Tibial nerve (tissue), 4 donors: ENCODE data around the gene TRPV5. TPM values are rescaled to one million over a fixed set of nuclear protein-coding genes. Genes with fewer than 3 reads are reported as not detected.

Experiments
- DNase-seq, 2 donors: peaks; one replicate each; pipeline ENCODE4 v3.0.0-alpha.2; 2019; ENCODE audit warnings: low spot score in 2 of 2
- H3K27ac ChIP-seq, 4 donors: fragments of 200-600 bp; sonication (generic) in 3 of 4; one replicate each; pipeline ENCODE4 v1.5.1; 2017 to 2019; ENCODE audit warnings: mild to moderate bottlenecking in 1 of 4
- H3K27me3 ChIP-seq, 2 donors: fragments of 200-600 bp; sonication (generic) in 1 of 2; one replicate each; pipeline versions ENCODE4 v1.5.1 to v1.6.0; 2017 to 2019
- H3K36me3 ChIP-seq, 3 donors: fragments of 200-600 bp; sonication (generic); one replicate each; pipeline ENCODE4 v1.5.1; 2018 to 2019
- H3K4me1 ChIP-seq, 4 donors: fragments of 200-600 bp; sonication (generic) in 3 of 4; one replicate each; pipeline ENCODE4 v1.5.1; 2017 to 2019
- H3K4me3 ChIP-seq, 4 donors: fragments of 200-600 bp; sonication (generic) in 3 of 4; one replicate each; pipeline ENCODE4 v1.5.1; 2017 to 2019; ENCODE audit warnings: mild to moderate bottlenecking in 1 of 4, moderate library complexity in 1 of 4
- H3K9me3 ChIP-seq, 4 donors: fragments of 200-600 bp; sonication (generic) in 3 of 4; one replicate each; pipeline ENCODE4 v1.5.1; 2017 to 2019
- EP300 ChIP-seq, 2 donors: sonication (generic); formaldehyde crosslinking; IDR thresholded peaks; one replicate each; pipeline ENCODE4 v1.6.1; 2017; ENCODE audit warnings: antibody characterized with exemption in 2 of 2, mild to moderate bottlenecking in 1 of 2
- POLR2A ChIP-seq, 2 donors: fragments of 450-650 bp; IDR thresholded peaks; one replicate each; pipeline ENCODE4 v1.6.1; 2017; ENCODE audit warnings: antibody characterized with exemption in 2 of 2, mild to moderate bottlenecking in 2 of 2, moderate library complexity in 2 of 2
- WGBS, 2 donors: methylation state at CpG; one replicate each; pipeline ENCODE4 v1.1.5; 2018; 5-methylcytosine and 5-hydroxymethylcytosine counted together
- total RNA-seq, 4 donors: library from RNA; depleted of rRNA; stranded (reverse); fragments of >200 nt; gene quantifications; one replicate each; pipeline ENCODE4 v1.1.0, GENCODE V29; 2016
- TF ChIP-seq, protein P1 (sequence below), 5 experiments: fragments of 200-600 bp in 3 of 5; fragments of 450-650 bp in 2 of 5; sonication (generic) in 3 of 5; IDR thresholded peaks; one replicate each; pipeline ENCODE4 v1.5.1; 2016 to 2019; ENCODE audit warnings: antibody characterized with exemption in 5 of 5, mild to moderate bottlenecking in 3 of 5, moderate library complexity in 2 of 5

TRPV5 gene
- total RNA-seq, 4 donors from 2014 or later = 0.20 to 0.21 TPM; not detected in 2

DNA sequence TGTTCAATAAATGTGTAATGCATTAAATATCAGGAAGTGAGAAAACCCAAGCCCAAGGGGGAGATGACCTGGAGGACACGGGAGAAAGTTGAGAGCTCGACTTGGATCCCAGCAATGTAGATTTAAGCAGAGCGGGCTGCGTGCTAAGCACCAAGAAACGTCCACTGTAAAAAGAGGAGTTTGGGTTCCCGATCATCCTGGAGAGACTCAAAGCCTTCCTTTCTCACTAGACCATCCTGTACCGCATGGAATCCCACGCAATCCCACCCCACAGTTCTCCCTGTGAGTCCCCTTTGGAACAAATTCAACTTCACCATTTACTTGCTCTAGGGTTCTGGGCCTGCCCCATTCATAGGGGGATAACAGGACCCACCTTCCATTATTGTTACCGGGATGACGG, 50.4 kb downstream of the TRPV5 start:
- Histone ChIP-seq H3K27me3 (peaks cover 0 to 15% of the 10 kb centered on the region in 2 donors), H3K4me3 (no peak overlapping the region), H3K36me3 (no peaks in the 10 kb centered on the region), H3K9me3 (no peaks in the 10 kb centered on the region), H3K4me1 (no peaks in the 10 kb centered on the region), H3K27ac (no peak overlapping the region)
- WGBS, 2 donors = 87 to 88% methylated on average over 10 of the region's 10 CpGs
- no peak for DNase-seq
- TF ChIP-seq, protein P1, sequence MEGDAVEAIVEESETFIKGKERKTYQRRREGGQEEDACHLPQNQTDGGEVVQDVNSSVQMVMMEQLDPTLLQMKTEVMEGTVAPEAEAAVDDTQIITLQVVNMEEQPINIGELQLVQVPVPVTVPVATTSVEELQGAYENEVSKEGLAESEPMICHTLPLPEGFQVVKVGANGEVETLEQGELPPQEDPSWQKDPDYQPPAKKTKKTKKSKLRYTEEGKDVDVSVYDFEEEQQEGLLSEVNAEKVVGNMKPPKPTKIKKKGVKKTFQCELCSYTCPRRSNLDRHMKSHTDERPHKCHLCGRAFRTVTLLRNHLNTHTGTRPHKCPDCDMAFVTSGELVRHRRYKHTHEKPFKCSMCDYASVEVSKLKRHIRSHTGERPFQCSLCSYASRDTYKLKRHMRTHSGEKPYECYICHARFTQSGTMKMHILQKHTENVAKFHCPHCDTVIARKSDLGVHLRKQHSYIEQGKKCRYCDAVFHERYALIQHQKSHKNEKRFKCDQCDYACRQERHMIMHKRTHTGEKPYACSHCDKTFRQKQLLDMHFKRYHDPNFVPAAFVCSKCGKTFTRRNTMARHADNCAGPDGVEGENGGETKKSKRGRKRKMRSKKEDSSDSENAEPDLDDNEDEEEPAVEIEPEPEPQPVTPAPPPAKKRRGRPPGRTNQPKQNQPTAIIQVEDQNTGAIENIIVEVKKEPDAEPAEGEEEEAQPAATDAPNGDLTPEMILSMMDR (IDR thresholded peaks at IDR 0.05) = no peak
- TF ChIP-seq POLR2A (IDR thresholded peaks at IDR 0.05) = no peak
- TF ChIP-seq EP300 (IDR thresholded peaks at IDR 0.05) = no peak

DNA sequence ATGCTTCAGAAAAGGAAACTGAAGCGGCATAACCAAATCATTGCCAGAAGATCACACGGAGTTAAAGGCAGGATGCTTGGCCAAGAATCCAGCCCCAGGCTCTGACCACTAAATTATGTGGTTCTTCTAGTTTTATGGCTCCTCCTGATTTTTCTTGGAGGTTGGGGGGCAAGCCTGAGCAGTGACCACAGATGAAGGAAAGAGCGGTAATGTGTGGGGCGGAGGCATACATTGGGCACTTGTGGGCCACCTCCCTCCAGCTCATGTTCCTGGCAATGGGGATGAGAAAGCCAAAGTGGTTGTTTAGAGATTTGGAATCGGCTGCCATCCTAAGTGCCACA, 51.2 kb downstream of the TRPV5 start:
- H3K4me3 ChIP-seq = no peak overlapping the region
- no peaks in the 10 kb centered on the region for H3K36me3 ChIP-seq
- no peaks in the 10 kb centered on the region for H3K4me1 ChIP-seq
- 78 to 87% methylated on average over 5 of the region's 5 CpGs for WGBS, 2 donors
- DNase-seq = no peak
- TF ChIP-seq EP300 (IDR thresholded peaks at IDR 0.05) (no peak), POLR2A (IDR thresholded peaks at IDR 0.05) (no peak)
- TF ChIP-seq, protein P1 (IDR thresholded peaks at IDR 0.05) = no peak
- peaks cover 0 to 14% of the 10 kb centered on the region in 2 donors for H3K27me3 ChIP-seq
- H3K9me3 ChIP-seq = no peaks in the 10 kb centered on the region
- no peak overlapping the region for H3K27ac ChIP-seq

DNA sequence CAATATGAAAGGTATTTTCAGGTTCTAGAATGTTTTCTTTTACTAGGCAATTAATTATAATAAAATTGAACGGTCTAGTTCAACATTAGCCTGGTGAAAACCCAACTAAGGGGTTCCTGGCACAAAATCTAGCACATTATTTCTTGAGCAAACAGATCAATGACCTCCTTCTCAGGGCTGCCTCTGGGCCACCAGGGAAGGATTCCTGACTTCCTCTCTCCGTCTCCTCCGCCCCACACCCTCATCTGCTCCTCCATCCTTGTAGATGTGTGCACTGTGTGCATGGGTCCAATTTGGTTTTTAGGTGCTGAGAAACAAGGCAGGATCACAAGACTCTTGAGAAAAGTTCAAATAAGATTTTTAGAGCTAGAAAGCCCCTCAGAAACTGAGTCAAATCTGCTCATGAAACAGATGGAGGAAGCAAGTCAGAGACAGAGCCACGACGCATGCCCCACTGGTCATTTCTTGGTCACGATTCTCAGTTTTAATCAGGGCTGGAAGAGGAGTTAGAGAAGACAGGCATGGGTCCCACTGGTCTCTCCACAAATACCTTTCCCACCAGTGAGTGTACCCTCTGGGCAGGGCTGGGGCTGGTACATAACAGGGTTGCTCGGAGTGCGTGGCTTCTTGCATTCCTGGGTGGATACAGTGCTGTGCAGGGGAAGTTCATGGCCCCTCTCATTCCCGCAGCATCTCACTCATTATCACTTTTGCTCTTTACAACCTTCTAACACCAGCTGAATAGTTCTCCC, 51.8 kb downstream of the TRPV5 start:
- H3K36me3 ChIP-seq = no peaks in the 10 kb centered on the region
- H3K4me3 ChIP-seq = no peak overlapping the region
- WGBS, 2 donors = 67 to 70% methylated on average over 9 of the region's 9 CpGs
- H3K9me3 ChIP-seq = no peaks in the 10 kb centered on the region
- H3K4me1 ChIP-seq = no peaks in the 10 kb centered on the region
- no peak overlapping the region for H3K27ac ChIP-seq
- DNase-seq = no peak
- peaks cover 0 to 14% of the 10 kb centered on the region in 2 donors for H3K27me3 ChIP-seq
- TF ChIP-seq, protein P1 (IDR thresholded peaks at IDR 0.05) = no peak
- no peak for TF ChIP-seq POLR2A (IDR thresholded peaks at IDR 0.05)
- TF ChIP-seq EP300 (IDR thresholded peaks at IDR 0.05) = no peak

- no peak overlapping the region for H3K27ac ChIP-seq
- no peaks in the 10 kb centered on the region for H3K36me3 ChIP-seq
- no peaks in the 10 kb centered on the region for H3K9me3 ChIP-seq
- peaks cover 0 to 14% of the 10 kb centered on the region in 2 donors for H3K27me3 ChIP-seq
- H3K4me3 ChIP-seq = no peak overlapping the region
- DNase-seq = no peak
- TF ChIP-seq, protein P1 (IDR thresholded peaks at IDR 0.05) = peak in 4 of 5 experiments; percentile 25 to 69 (median 47)
- no peak for TF ChIP-seq POLR2A (IDR thresholded peaks at IDR 0.05)
- 33 to 41% methylated on average over 8 of the region's 8 CpGs for WGBS, 2 donors
- H3K4me1 ChIP-seq = no peaks in the 10 kb centered on the region
Measured at GRCh38 chr7:142880876-142881505, 52.6 kb downstream of the TRPV5 start.

GRCh38 chr7:142879060-142879459, 54.5 kb downstream of the TRPV5 start:
- no peaks in the 10 kb centered on the region for H3K9me3 ChIP-seq
- TF ChIP-seq POLR2A (IDR thresholded peaks at IDR 0.05) (no peak), EP300 (IDR thresholded peaks at IDR 0.05) (no peak)
- TF ChIP-seq, protein P1 (IDR thresholded peaks at IDR 0.05) = no peak
- DNase-seq = no peak
- no peaks in the 10 kb centered on the region for H3K36me3 ChIP-seq
- H3K27me3 ChIP-seq = peaks cover 0 to 14% of the 10 kb centered on the region in 2 donors
- H3K4me3 ChIP-seq = no peak overlapping the region
- no peaks in the 10 kb centered on the region for H3K4me1 ChIP-seq
- 86 to 89% methylated on average over 5 of the region's 5 CpGs for WGBS, 2 donors
- H3K27ac ChIP-seq = no peak overlapping the region
